K562 (cell line): ENCODE results near the gene ZNF655. TPM values are rescaled to one million over a fixed set of nuclear protein-coding genes. Genes with fewer than 3 reads are reported as not detected.
A peak's percentile ranks its signal among the peaks of the same experiment; 100 is the strongest.
"Not testable (repeated sequence)": the region's sequence is repeated elsewhere in the genome, so short reads cannot be mapped to it uniquely, and the experiment has no call there.

Experiments used
- ATAC-seq: fragments of 200-7000 bp; cut with Tn5 transposase; 3 replicates; pipeline ENCODE4 v1.9.1; 2020; ENCODE audit warnings: moderate library complexity
- BruUV-seq: library from RNA; stranded (reverse); fragments of 400-500 nt; replicated peaks from 2 replicates; lab custom pipeline; 2021; lab: Mats Ljungman, UMichigan
- CTCF ChIA-PET: fragments of 300-600 bp; formaldehyde crosslinking; extraction: SDS; loops from one replicate; lab custom pipeline; 2021; ENCODE audit warnings: low intra/inter-chr PET ratio; lab: Yijun Ruan, JAX
- POLR2A ChIA-PET: fragments of 300-600, 350-650 bp; sonication (Branson Sonifier 250); formaldehyde crosslinking; extraction: SDS; loops from one replicate; lab custom pipeline; 2021; ENCODE audit warnings: antibody characterized with exemption, inconsistent platforms; lab: Yijun Ruan, JAX
- DNase-seq, 4 experiments: peaks; one replicate each; pipeline versions ENCODE4 v3.0.0 to v3.0.0-alpha.2; 2011 to 2018; ENCODE audit warnings: low spot score in 3 of 4, mixed read lengths in 3 of 4; ENCODE audit errors: extremely low read depth in 1 of 4
- FAIRE-seq: peaks from 2 replicates; lab custom pipeline; 2011; peaks lifted over from hg19 to GRCh38; lab: Jason Lieb, UNC
- H2AFZ ChIP-seq: 2 replicates; pipeline ENCODE4 v1.6.0; 2011; ENCODE audit warnings: low read depth, low read length, control low read depth, inconsistent platforms
- H3K27ac ChIP-seq: fragments of 200-600 bp; 3 replicates; pipeline ENCODE4 v1.8.0; 2011; ENCODE audit warnings: low read depth, mild to moderate bottlenecking, control low read depth, inconsistent platforms, low read length, moderate library complexity, mixed read lengths; ENCODE audit errors: extremely low read depth
- H3K27me3 ChIP-seq, 2 experiments: fragments of 300-600 bp in 1 of 2; 2 replicates in 1 of 2; 3 replicates in 1 of 2; pipeline versions ENCODE4 v1.6.0 to v1.8.0; 2011; ENCODE audit warnings: inconsistent platforms in 2 of 2, low read length in 2 of 2, mild to moderate bottlenecking in 1 of 2, mixed read lengths in 1 of 2, moderate library complexity in 1 of 2; ENCODE audit not compliant: control insufficient read depth in 2 of 2, insufficient read depth in 2 of 2
- H3K36me3 ChIP-seq: fragments of 300-600 bp; 3 replicates; pipeline ENCODE4 v1.8.0; 2011; ENCODE audit warnings: mild to moderate bottlenecking, low read length, inconsistent platforms; ENCODE audit not compliant: control insufficient read depth, insufficient read depth
- H3K4me1 ChIP-seq, 2 experiments: fragments of 200-600 bp in 1 of 2; replicated peaks in 1 of 2; 2 replicates in 1 of 2; 3 replicates in 1 of 2; pipeline versions ENCODE4 v1.5.1 to v1.8.0; 2011; ENCODE audit warnings: inconsistent platforms in 2 of 2, low read length in 2 of 2, mild to moderate bottlenecking in 1 of 2, mixed read lengths in 1 of 2, moderate library complexity in 1 of 2; ENCODE audit not compliant: control insufficient read depth in 2 of 2, insufficient read depth in 2 of 2
- H3K4me2 ChIP-seq: 2 replicates; pipeline ENCODE4 v1.6.1; 2011; ENCODE audit warnings: low read length, control low read depth, inconsistent platforms, mixed read lengths; ENCODE audit not compliant: insufficient read depth
- H3K4me3 ChIP-seq: fragments of 200-600 bp; sonication (generic), shearing (Covaris generic); 2 replicates; pipeline ENCODE4 v1.5.1; 2016; ENCODE audit warnings: control low read depth, inconsistent platforms
- H3K79me2 ChIP-seq: fragments of 200-600 bp; 3 replicates; pipeline ENCODE4 v1.8.0; 2011; ENCODE audit warnings: low read length, inconsistent platforms; ENCODE audit not compliant: control insufficient read depth, insufficient read depth
- H3K9ac ChIP-seq, 2 experiments: 2 replicates each; pipeline versions ENCODE4 v1.6.0 to v1.6.1; 2011; ENCODE audit warnings: low read depth in 2 of 2, low read length in 2 of 2, control low read depth in 1 of 2, inconsistent platforms in 1 of 2, mild to moderate bottlenecking in 1 of 2, mixed read lengths in 1 of 2; ENCODE audit not compliant: insufficient read depth in 1 of 2
- H3K9me1 ChIP-seq: one replicate; pipeline ENCODE4 v1.6.0; 2011; ENCODE audit warnings: inconsistent platforms, mild to moderate bottlenecking, low read length, moderate library complexity; ENCODE audit not compliant: control insufficient read depth, insufficient read depth
- H3K9me3 ChIP-seq: replicated peaks from 2 replicates; pipeline ENCODE4 v1.5.1; 2011; ENCODE audit warnings: low read depth, low read length, inconsistent platforms; ENCODE audit not compliant: control insufficient read depth, insufficient read depth
- H4K20me1 ChIP-seq: replicated peaks from 2 replicates; pipeline ENCODE4 v1.6.1; 2011; ENCODE audit warnings: low read length, inconsistent platforms, mixed read lengths; ENCODE audit not compliant: control insufficient read depth, insufficient read depth
- BDP1 ChIP-seq: IDR thresholded peaks from 3 replicates; pipeline ENCODE4 v1.6.1; 2011; ENCODE audit not compliant: insufficient read length, insufficient read depth
- HDAC3 ChIP-seq: fragments of 450-650 bp; IDR thresholded peaks from 2 replicates; pipeline ENCODE4 v1.6.1; 2018; ENCODE audit warnings: borderline replicate concordance, mild to moderate bottlenecking, moderate library complexity; ENCODE audit not compliant: partially characterized antibody
- JUND ChIP-seq, 2 experiments: IDR thresholded peaks; 2 replicates in 1 of 2; 3 replicates in 1 of 2; pipeline ENCODE4 v1.6.1; 2011; ENCODE audit warnings: borderline replicate concordance in 2 of 2, low read depth in 2 of 2, low read length in 2 of 2, improper control_type of control experiment in 1 of 2, missing biosample characterization in 1 of 2, missing genetic modification characterization in 1 of 2, missing genetic modification reagents in 1 of 2
- KDM2B ChIP-seq: fragments of 250-450 bp; sonication (Bioruptor Pico); IDR thresholded peaks from 2 replicates; pipeline ENCODE4 v1.8.0; 2021; ENCODE audit warnings: mild to moderate bottlenecking, moderate library complexity
- MTA3 ChIP-seq: fragments of 450-650 bp; formaldehyde crosslinking; IDR thresholded peaks from 2 replicates; pipeline ENCODE4 v1.6.1; 2017; ENCODE audit warnings: mild to moderate bottlenecking, borderline replicate concordance
- NELFE ChIP-seq: IDR thresholded peaks from 2 replicates; pipeline ENCODE4 v1.6.1; 2011; ENCODE audit warnings: mild to moderate bottlenecking; ENCODE audit not compliant: insufficient read depth, insufficient read length
- RBBP5 ChIP-seq: fragments of 200-600 bp; sonication (generic); IDR thresholded peaks from 2 replicates; pipeline ENCODE4 v1.6.1; 2012; ENCODE audit warnings: borderline replicate concordance, mild to moderate bottlenecking, low read length, control low read depth, inconsistent platforms; ENCODE audit not compliant: insufficient read depth, poor library complexity, severe bottlenecking
- RFX5 ChIP-seq: IDR thresholded peaks from 2 replicates; pipeline ENCODE4 v1.6.1; 2011; ENCODE audit warnings: low read depth, mild to moderate bottlenecking, improper control_type of control experiment, low read length
- SAP30 ChIP-seq: fragments of 200-600 bp; sonication (generic); IDR thresholded peaks from 2 replicates; pipeline ENCODE4 v1.6.1; 2012; ENCODE audit warnings: borderline replicate concordance, low read depth, mild to moderate bottlenecking, moderate library complexity, low read length, control low read depth, inconsistent platforms; ENCODE audit not compliant: insufficient read depth, poor library complexity, severe bottlenecking
- ZBTB7A ChIP-seq: IDR thresholded peaks from 2 replicates; pipeline ENCODE4 v1.6.1; 2011; ENCODE audit warnings: low read depth, mild to moderate bottlenecking, low read length, moderate library complexity, borderline replicate concordance; ENCODE audit not compliant: control insufficient read depth
- ZC3H11A ChIP-seq: IDR thresholded peaks from 2 replicates; pipeline ENCODE4 v1.6.1; 2012; ENCODE audit warnings: low read depth, low read length, improper control_type of control experiment
- ZNF280B ChIP-seq: fragments of 250-450 bp; sonication (Bioruptor Pico); IDR thresholded peaks from 2 replicates; pipeline ENCODE4 v1.5.1; 2021; ENCODE audit warnings: mild to moderate bottlenecking
- WGBS: fragments of 100-300 bp; shearing (Covaris generic); methylation state at CpG from one replicate; pipeline ENCODE4 v1.1.6; 2016; ENCODE audit warnings: low coverage, mixed read lengths; ENCODE audit not compliant: insufficient coverage; ENCODE audit errors: missing lambda C conversion rate; 5-methylcytosine and 5-hydroxymethylcytosine counted together
- in situ Hi-C: fragments of 300-500 bp; cut with MboI; formaldehyde crosslinking; loops from 4 replicates; pipeline ENCODE4 v1.15.0; 2018; ENCODE audit warnings: inconsistent platforms, mixed read lengths
- intact Hi-C: fragments of 100-400 bp; cut with micrococcal nuclease; formaldehyde crosslinking; loops from 2 replicates; pipeline ENCODE4 v1.14.2; 2022
- polyA plus RNA-seq, 8 experiments: library from polyadenylated mRNA; depleted of rRNA in 4 of 8; stranded (reverse) in 5 of 8; unstranded in 3 of 8; fragments of >200 nt; fragmentation: Nextera tagmentation in 2 of 8; fragmentation: Illumina TruSeq in 1 of 8; extraction: Ambion mirVana in 2 of 8; extraction: Trizol in 1 of 8; gene quantifications; 2 replicates each; pipeline versions ENCODE4 v1.2.1 to v1.2.3, GENCODE V29; 2011 to 2014; ENCODE audit warnings: inconsistent platforms in 1 of 8, missing spikeins in 1 of 8
- total RNA-seq, 7 experiments: library from RNA; depleted of rRNA in 6 of 7; stranded (reverse); fragments of >200 nt in 6 of 7; fragmentation: Illumina TruSeq in 2 of 7; extraction: Trizol in 2 of 7; gene quantifications; 2 replicates each; pipeline versions ENCODE4 v1.2.1 to v1.2.3, GENCODE V29; 2011 to 2021; ENCODE audit warnings: low replicate concordance in 1 of 7

ZNF655 gene
- total and polyA plus RNA-seq, 9 of the 15 experiments (the other 6 are each of a cell fraction or from before 2014, with no cell fraction given), result 25.7 to 130 (median 95.2) TPM

- Histone ChIP-seq H3K4me1 (peaks cover 0 to 17% of the 10 kb centered on the region in 2 experiments; a peak in 2 of 5 replicates), H3K27me3 (peaks cover 15 to 17% of the 10 kb centered on the region in 2 experiments; a peak in 3 of 5 replicates)
- FAIRE-seq, H3K79me2 ChIP-seq, H3K9me3 ChIP-seq, ATAC-seq, H3K9me1 ChIP-seq, intact Hi-C loops, H3K27ac ChIP-seq, H2AFZ ChIP-seq, in situ Hi-C loops, BruUV-seq, H3K9ac ChIP-seq, H3K36me3 ChIP-seq, H3K4me3 ChIP-seq, H3K4me2 ChIP-seq, H4K20me1 ChIP-seq, DNase-seq, CTCF ChIA-PET: not testable (repeated sequence)
- POLR2A ChIA-PET, result interaction anchor here (1.1 to 1.7 kb wide), 2 partner anchors 9 to 14 kb away, joined by 3 to 6 read pairs; no protein-coding TSS in a partner anchor
- 23% methylated on average over 4 of the region's 4 CpGs for WGBS
- peak; percentile 45; the same call in 1 of the 2 replicates for TF ChIP-seq ZC3H11A
These were observed 22.4 kb downstream of the ZNF655 start for GRCh38 chr7:99580778-99581332.

- POLR2A ChIA-PET, result no interaction called here
- peaks cover 12% of the 10 kb centered on the region in 2 experiments; a peak in 2 of 5 replicates for H3K27me3 ChIP-seq
- BruUV-seq, result no TSS peak
- no peaks in the 10 kb centered on the region for H4K20me1 ChIP-seq
- H2AFZ ChIP-seq, result no peak overlapping the region
- H3K4me2 ChIP-seq, result no peak overlapping the region
- ATAC-seq, result no peak
- H3K9me1 ChIP-seq, result no peaks in the 10 kb centered on the region
- in situ Hi-C loops (no loop called here), intact Hi-C loops (no loop called here)
- no peaks in the 10 kb centered on the region for H3K79me2 ChIP-seq
- whole genome bisulfite sequencing, result 14% methylated on average over 3 of the region's 3 CpGs
- no peak overlapping the region for H3K4me3 ChIP-seq
- CTCF ChIA-PET, result no interaction called here
- no peak overlapping the region for H3K27ac ChIP-seq
- no peak overlapping the region for H3K9ac ChIP-seq
- H3K36me3 ChIP-seq, result no peaks in the 10 kb centered on the region
- no peak for DNase-seq
- FAIRE-seq, result no peak
- H3K9me3 ChIP-seq, result no peaks in the 10 kb centered on the region
- H3K4me1 ChIP-seq, result no peaks in the 10 kb centered on the region
- TF ChIP-seq RFX5 (no peak), JUND (IDR thresholded peaks at IDR 0.05; ENCODE audit: borderline replicate concordance, low read depth, low read length) (no peak), JUND (tag; IDR thresholded peaks at IDR 0.05; ENCODE audit: borderline replicate concordance, low read depth, low read length) (no peak), RBBP5 (no peak), KDM2B (CRISPR knock-in tag) (no peak), SAP30 (no peak), ZBTB7A (no peak), BDP1 (no peak), NELFE (no peak), MTA3 (no peak), HDAC3 (no peak), ZNF280B (CRISPR knock-in tag) (no peak)
These were observed 30.4 kb downstream of the ZNF655 start for GRCh38 chr7:99588868-99589267.
